Chondrocyte (in vitro differentiated cells): ENCODE measurements around the gene DLG2. TPM values are rescaled to one million over a fixed set of nuclear protein-coding genes. Genes with fewer than 3 reads are reported as not detected.

Experiments
- DNase-seq: peaks from one replicate; pipeline ENCODE4 v3.0.0; 2021; ENCODE audit warnings: mixed read lengths, low spot score
- H3K27ac Mint-ChIP-seq: one replicate; pipeline ENCODE4 v1.8.0; 2021; ENCODE audit warnings: mild to moderate bottlenecking, moderate library complexity, mixed read lengths; ENCODE audit not compliant: unreplicated experiment
- H3K27me3 Mint-ChIP-seq: 2 replicates; pipeline ENCODE4 v1.8.0; 2021; ENCODE audit warnings: low read depth, mixed read lengths
- H3K36me3 Mint-ChIP-seq: 2 replicates; pipeline ENCODE4 v1.8.0; 2021; ENCODE audit warnings: low read depth, mixed read lengths
- H3K4me1 Mint-ChIP-seq: 2 replicates; pipeline ENCODE4 v1.8.0; 2021; ENCODE audit warnings: low read depth, mild to moderate bottlenecking, mixed read lengths
- H3K4me3 Mint-ChIP-seq: one replicate; pipeline ENCODE4 v1.8.0; 2021; ENCODE audit warnings: mild to moderate bottlenecking, moderate library complexity, mixed read lengths; ENCODE audit not compliant: unreplicated experiment
- H3K9me3 Mint-ChIP-seq: 2 replicates; pipeline ENCODE4 v1.8.0; 2021; ENCODE audit warnings: low read depth, mixed read lengths
- CTCF ChIP-seq: fragments of 200-600 bp; sonication (generic); IDR thresholded peaks from 2 replicates; pipeline ENCODE4 v1.5.0; 2021; ENCODE audit warnings: antibody characterized with exemption, mild to moderate bottlenecking, moderate library complexity
- total RNA-seq: library from RNA; stranded (reverse); gene quantifications from 3 replicates; pipeline ENCODE4 v1.2.1, GENCODE V29; 2021

The DLG2 gene
- total RNA-seq, 1 donor from 2014 or later = 1.3 TPM

GRCh38 chr11:83483808-83484207, 2143.3 kb downstream of the DLG2 start:
- Mint-ChIP-seq H3K9me3 (no peaks in the 10 kb centered on the region), H3K36me3 (no peaks in the 10 kb centered on the region), H3K27me3 (peaks cover 22% of the 10 kb centered on the region), H3K4me1 (no peaks in the 10 kb centered on the region), H3K27ac (no peak overlapping the region), H3K4me3 (no peak overlapping the region)
- no peak for TF ChIP-seq CTCF
- no peak for DNase-seq

GRCh38 chr11:83480811-83481210, 2146.3 kb downstream of the DLG2 start:
- Mint-ChIP-seq H3K4me3 (no peak overlapping the region), H3K4me1 (no peaks in the 10 kb centered on the region), H3K36me3 (no peaks in the 10 kb centered on the region), H3K27ac (no peak overlapping the region), H3K9me3 (no peaks in the 10 kb centered on the region), H3K27me3 (peaks cover 12% of the 10 kb centered on the region)
- TF ChIP-seq CTCF = no peak
- DNase-seq = no peak

GRCh38 chr11:83480251-83480650, 2146.9 kb downstream of the DLG2 start:
- no peak overlapping the region for H3K27ac Mint-ChIP-seq
- H3K9me3 Mint-ChIP-seq = no peaks in the 10 kb centered on the region
- H3K36me3 Mint-ChIP-seq = no peaks in the 10 kb centered on the region
- H3K27me3 Mint-ChIP-seq = peaks cover 12% of the 10 kb centered on the region
- TF ChIP-seq CTCF = no peak
- DNase-seq = no peak
- H3K4me1 Mint-ChIP-seq = no peaks in the 10 kb centered on the region
- H3K4me3 Mint-ChIP-seq = no peak overlapping the region

- Mint-ChIP-seq H3K9me3 (no peaks in the 10 kb centered on the region), H3K27me3 (peaks cover 5% of the 10 kb centered on the region), H3K27ac (no peak overlapping the region)
These were observed 2149.4 kb downstream of the DLG2 start for GRCh38 chr11:83477772-83478171.

GRCh38 chr11:83475760-83476159, 2151.4 kb downstream of the DLG2 start:
- no peak for DNase-seq
- no peaks in the 10 kb centered on the region for H3K36me3 Mint-ChIP-seq
- no peak overlapping the region for H3K27ac Mint-ChIP-seq
- no peak overlapping the region for H3K4me3 Mint-ChIP-seq
- peaks cover 5% of the 10 kb centered on the region for H3K27me3 Mint-ChIP-seq
- H3K4me1 Mint-ChIP-seq = no peaks in the 10 kb centered on the region
- no peak for TF ChIP-seq CTCF
- H3K9me3 Mint-ChIP-seq = no peaks in the 10 kb centered on the region

More at GRCh38 chr11:83477772-83478171, 2149.4 kb downstream of the DLG2 start:
- no peak overlapping the region for H3K4me3 Mint-ChIP-seq
- no peaks in the 10 kb centered on the region for H3K4me1 Mint-ChIP-seq
- DNase-seq = no peak
- H3K36me3 Mint-ChIP-seq = no peaks in the 10 kb centered on the region
- TF ChIP-seq CTCF = no peak
